Keratinocyte (primary cell): ENCODE measurements around the gene ZNF747.

Source experiments
- EZH2 ChIP-seq: IDR thresholded peaks from one replicate; pipeline ENCODE4 v1.6.1; 2012; ENCODE audit warnings: inconsistent platforms, mild to moderate bottlenecking, low read length, moderate library complexity
- TF ChIP-seq, protein P1 (sequence below), 3 experiments: IDR thresholded peaks in 1 of 3; conservative IDR thresholded peaks in 1 of 3; optimal IDR thresholded peaks in 1 of 3; 2 replicates in 2 of 3; 3 replicates in 1 of 3; pipeline versions ENCODE3 to v1.5.1; 2011; ENCODE audit warnings: low read length in 3 of 3, mild to moderate bottlenecking in 3 of 3, moderate library complexity in 2 of 3, control low read depth in 1 of 3, inconsistent platforms in 1 of 3; ENCODE audit not compliant: insufficient read depth in 2 of 3; ENCODE audit errors: extremely low read depth in 1 of 3

DNA sequence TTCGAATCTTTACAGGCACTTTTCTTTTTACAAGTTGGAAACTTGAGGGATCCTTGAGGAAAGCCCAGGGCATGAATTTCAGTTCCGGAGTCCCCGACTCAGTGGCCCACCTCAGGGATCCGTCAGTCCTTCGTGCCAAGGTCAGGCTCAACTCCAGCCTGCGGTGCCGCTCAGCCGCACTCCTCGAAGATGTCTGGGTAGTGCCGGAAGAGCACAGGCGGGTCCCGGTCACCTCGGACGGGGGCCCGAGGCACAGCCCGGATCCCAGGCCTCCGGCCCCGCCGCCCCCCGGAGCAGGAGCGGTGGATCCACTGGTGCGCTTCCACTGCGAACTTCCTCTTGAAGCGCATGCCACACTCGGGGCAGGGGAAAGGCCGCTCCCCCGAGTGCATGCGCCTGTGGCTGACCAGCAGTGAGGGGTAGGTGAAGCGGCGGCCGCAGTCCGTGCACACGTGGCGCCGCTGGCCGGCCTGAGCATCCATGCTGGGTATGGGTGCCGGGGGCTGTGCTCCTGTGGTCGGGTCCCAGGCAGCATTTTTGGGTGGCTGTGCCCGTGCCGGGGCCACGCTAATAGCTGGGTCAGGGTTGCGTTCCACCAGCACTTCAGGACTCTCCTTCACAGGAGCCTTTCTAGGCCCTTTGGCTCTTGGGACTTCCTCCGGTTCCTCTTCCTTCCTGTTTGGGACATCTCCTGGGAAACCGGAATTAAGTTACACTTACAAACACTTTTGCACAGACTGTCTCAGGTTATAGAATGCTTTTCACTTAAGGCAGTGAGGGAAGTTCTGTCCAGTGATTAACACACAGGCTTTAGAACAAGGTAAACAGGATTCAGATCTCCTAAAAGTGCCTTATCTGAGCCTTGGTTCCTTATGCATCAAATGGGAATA lies 35.3 kb upstream of the ZNF747 start:
- TF ChIP-seq, protein P1, sequence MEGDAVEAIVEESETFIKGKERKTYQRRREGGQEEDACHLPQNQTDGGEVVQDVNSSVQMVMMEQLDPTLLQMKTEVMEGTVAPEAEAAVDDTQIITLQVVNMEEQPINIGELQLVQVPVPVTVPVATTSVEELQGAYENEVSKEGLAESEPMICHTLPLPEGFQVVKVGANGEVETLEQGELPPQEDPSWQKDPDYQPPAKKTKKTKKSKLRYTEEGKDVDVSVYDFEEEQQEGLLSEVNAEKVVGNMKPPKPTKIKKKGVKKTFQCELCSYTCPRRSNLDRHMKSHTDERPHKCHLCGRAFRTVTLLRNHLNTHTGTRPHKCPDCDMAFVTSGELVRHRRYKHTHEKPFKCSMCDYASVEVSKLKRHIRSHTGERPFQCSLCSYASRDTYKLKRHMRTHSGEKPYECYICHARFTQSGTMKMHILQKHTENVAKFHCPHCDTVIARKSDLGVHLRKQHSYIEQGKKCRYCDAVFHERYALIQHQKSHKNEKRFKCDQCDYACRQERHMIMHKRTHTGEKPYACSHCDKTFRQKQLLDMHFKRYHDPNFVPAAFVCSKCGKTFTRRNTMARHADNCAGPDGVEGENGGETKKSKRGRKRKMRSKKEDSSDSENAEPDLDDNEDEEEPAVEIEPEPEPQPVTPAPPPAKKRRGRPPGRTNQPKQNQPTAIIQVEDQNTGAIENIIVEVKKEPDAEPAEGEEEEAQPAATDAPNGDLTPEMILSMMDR (optimal IDR thresholded peaks at IDR 0.05 in 1 of 3, IDR thresholded peaks at IDR 0.05 in 1 of 3, conservative IDR thresholded peaks at IDR 0.05 in 1 of 3; ENCODE audit: extremely low read depth in 1 of 3, insufficient read depth in 2 of 3, low read length in 3 of 3): no peak
- TF ChIP-seq EZH2: no peak
